ENCODE data around the gene NUBP2.

Gene NUBP2

GRCh38 chr16:1784977-1785845, 2.5 kb downstream of the NUBP2 start:
- TF ChIP-seq TCF12 (IDR thresholded peaks at IDR 0.05; ENCODE audit: low read depth) (no peak), ZBTB7A (IDR thresholded peaks at IDR 0.05; ENCODE audit: low read depth) (no peak), EGR1 (IDR thresholded peaks at IDR 0.05) (no peak), REST (IDR thresholded peaks at IDR 0.05; ENCODE audit: low read depth) (no peak), CREB1 (IDR thresholded peaks at IDR 0.05; ENCODE audit: low read depth) (no peak), TEAD4 (IDR thresholded peaks at IDR 0.05) (no peak), USF1 (IDR thresholded peaks at IDR 0.05) (no peak), FOXM1 (IDR thresholded peaks at IDR 0.05; ENCODE audit: borderline replicate concordance, low read depth) (no peak), MAX (IDR thresholded peaks at IDR 0.05) (no peak), YY1 (IDR thresholded peaks at IDR 0.05; ENCODE audit: low read depth) (no peak), TAF1 (IDR thresholded peaks at IDR 0.05; ENCODE audit: low read depth) (no peak), NFIC (IDR thresholded peaks at IDR 0.05) (no peak), EP300 (IDR thresholded peaks at IDR 0.05; ENCODE audit: borderline replicate concordance) (no peak), RAD21 (IDR thresholded peaks at IDR 0.05; ENCODE audit: low read depth) (no peak)

GRCh38 chr16:1785846-1786170, 3.0 kb downstream of the NUBP2 start:
- TF ChIP-seq EGR1 (IDR thresholded peaks at IDR 0.05), result no peak

- TF ChIP-seq REST (IDR thresholded peaks at IDR 0.05; ENCODE audit: low read depth) (no peak), TAF1 (IDR thresholded peaks at IDR 0.05; ENCODE audit: low read depth) (no peak), EP300 (IDR thresholded peaks at IDR 0.05; ENCODE audit: borderline replicate concordance) (no peak), ZBTB7A (IDR thresholded peaks at IDR 0.05; ENCODE audit: low read depth) (no peak)
Measured at GRCh38 chr16:1786242-1787055, 3.7 kb downstream of the NUBP2 start.

- TF ChIP-seq USF1 (IDR thresholded peaks at IDR 0.05) (no peak), REST (IDR thresholded peaks at IDR 0.05; ENCODE audit: low read depth) (no peak), MAX (IDR thresholded peaks at IDR 0.05) (no peak), RAD21 (IDR thresholded peaks at IDR 0.05; ENCODE audit: low read depth) (no peak), EGR1 (IDR thresholded peaks at IDR 0.05) (no peak), FOXM1 (IDR thresholded peaks at IDR 0.05; ENCODE audit: borderline replicate concordance, low read depth) (no peak)
Measured at GRCh38 chr16:1787056-1787321, 4.2 kb downstream of the NUBP2 start.

Measured in Ishikawa (cell line).